K562 (cell line): ENCODE data around the gene H2BK1.

ENCODE experiments used
- CAMTA2 ChIP-seq: fragments of 250-450 bp; sonication (Bioruptor Pico); conservative IDR thresholded peaks from 2 replicates; pipeline ENCODE4 v1.5.1; 2022
- CBFA2T2 ChIP-seq: fragments of 450-650 bp; conservative IDR thresholded peaks from 2 replicates; pipeline ENCODE4 v1.6.1; 2017; ENCODE audit warnings: mild to moderate bottlenecking
- SIN3B ChIP-seq: fragments of 450-650 bp; IDR thresholded peaks from 2 replicates; pipeline ENCODE4 v1.6.1; 2017; ENCODE audit warnings: low read depth, mild to moderate bottlenecking, moderate library complexity
- TAF1 ChIP-seq: IDR thresholded peaks from 2 replicates; pipeline ENCODE4 v1.6.1; 2011; ENCODE audit warnings: mild to moderate bottlenecking, low read length, moderate library complexity; ENCODE audit not compliant: insufficient read depth, control insufficient read depth, severe bottlenecking; ENCODE audit errors: extremely low read depth
- ZNF274 ChIP-seq: IDR thresholded peaks from 2 replicates; pipeline ENCODE4 v1.6.1; 2011; ENCODE audit warnings: low read depth, mild to moderate bottlenecking, low read length, moderate library complexity, borderline replicate concordance
- TF ChIP-seq, protein P1 (sequence below): sonication (generic); formaldehyde crosslinking; IDR thresholded peaks from 2 replicates; pipeline ENCODE4 v1.8.1; 2023; ENCODE audit warnings: mild to moderate bottlenecking, missing genetic modification reagents
- TF ChIP-seq, protein P2 (sequence below), 3 experiments: IDR thresholded peaks in 2 of 3; conservative IDR thresholded peaks in 1 of 3; 2 replicates each; pipeline ENCODE4 v1.5.1; 2011 to 2012; ENCODE audit warnings: low read length in 3 of 3, mild to moderate bottlenecking in 3 of 3, control low read depth in 2 of 3, improper control_type of control experiment in 1 of 3, inconsistent platforms in 1 of 3, low read depth in 1 of 3, mixed read lengths in 1 of 3, moderate library complexity in 1 of 3; ENCODE audit not compliant: insufficient read depth in 2 of 3

DNA sequence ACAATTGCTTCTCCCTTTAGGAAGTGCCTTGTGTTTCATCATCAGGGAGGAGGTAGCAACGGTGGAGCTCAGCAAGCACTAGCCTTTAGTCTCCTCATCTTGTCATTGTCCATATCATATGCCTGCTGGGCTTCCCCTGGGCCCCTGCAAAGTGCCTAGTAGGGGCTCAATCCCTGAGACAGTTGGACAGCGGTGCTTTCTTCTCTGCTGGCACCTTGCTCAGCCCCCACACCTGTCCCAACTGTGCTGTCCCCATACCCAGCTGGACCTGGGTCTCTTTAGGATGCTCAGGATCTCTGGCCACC, 32.7 kb upstream of the H2BK1 start:
- no peak for TF ChIP-seq CBFA2T2
- TF ChIP-seq ZNF274: no peak
- TF ChIP-seq, protein P1, sequence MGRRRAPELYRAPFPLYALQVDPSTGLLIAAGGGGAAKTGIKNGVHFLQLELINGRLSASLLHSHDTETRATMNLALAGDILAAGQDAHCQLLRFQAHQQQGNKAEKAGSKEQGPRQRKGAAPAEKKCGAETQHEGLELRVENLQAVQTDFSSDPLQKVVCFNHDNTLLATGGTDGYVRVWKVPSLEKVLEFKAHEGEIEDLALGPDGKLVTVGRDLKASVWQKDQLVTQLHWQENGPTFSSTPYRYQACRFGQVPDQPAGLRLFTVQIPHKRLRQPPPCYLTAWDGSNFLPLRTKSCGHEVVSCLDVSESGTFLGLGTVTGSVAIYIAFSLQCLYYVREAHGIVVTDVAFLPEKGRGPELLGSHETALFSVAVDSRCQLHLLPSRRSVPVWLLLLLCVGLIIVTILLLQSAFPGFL: no peak
- no peak for TF ChIP-seq TAF1
- no peak for TF ChIP-seq SIN3B
- no peak for TF ChIP-seq CAMTA2 (CRISPR knock-in tag)
- TF ChIP-seq, protein P2, sequence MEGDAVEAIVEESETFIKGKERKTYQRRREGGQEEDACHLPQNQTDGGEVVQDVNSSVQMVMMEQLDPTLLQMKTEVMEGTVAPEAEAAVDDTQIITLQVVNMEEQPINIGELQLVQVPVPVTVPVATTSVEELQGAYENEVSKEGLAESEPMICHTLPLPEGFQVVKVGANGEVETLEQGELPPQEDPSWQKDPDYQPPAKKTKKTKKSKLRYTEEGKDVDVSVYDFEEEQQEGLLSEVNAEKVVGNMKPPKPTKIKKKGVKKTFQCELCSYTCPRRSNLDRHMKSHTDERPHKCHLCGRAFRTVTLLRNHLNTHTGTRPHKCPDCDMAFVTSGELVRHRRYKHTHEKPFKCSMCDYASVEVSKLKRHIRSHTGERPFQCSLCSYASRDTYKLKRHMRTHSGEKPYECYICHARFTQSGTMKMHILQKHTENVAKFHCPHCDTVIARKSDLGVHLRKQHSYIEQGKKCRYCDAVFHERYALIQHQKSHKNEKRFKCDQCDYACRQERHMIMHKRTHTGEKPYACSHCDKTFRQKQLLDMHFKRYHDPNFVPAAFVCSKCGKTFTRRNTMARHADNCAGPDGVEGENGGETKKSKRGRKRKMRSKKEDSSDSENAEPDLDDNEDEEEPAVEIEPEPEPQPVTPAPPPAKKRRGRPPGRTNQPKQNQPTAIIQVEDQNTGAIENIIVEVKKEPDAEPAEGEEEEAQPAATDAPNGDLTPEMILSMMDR (IDR thresholded peaks at IDR 0.05 in 2 of 3, conservative IDR thresholded peaks at IDR 0.05 in 1 of 3; ENCODE audit: insufficient read depth in 2 of 3, low read depth in 1 of 3, low read length in 3 of 3): no peak
